Immature natural killer cell (primary cell): ENCODE measurements around the gene PCBP3. TPM values are rescaled to one million over a fixed set of nuclear protein-coding genes. Genes with fewer than 3 reads are reported as not detected.
"Not testable (repeated sequence)": the region's sequence is repeated elsewhere in the genome, so short reads cannot be mapped to it uniquely, and the experiment has no call there.

Experiments used
- DNase-seq, 3 donors: peaks; one replicate each; pipeline ENCODE4 v3.0.0; 2022; ENCODE audit warnings: mixed read lengths in 1 of 3
- H3K27ac Mint-ChIP-seq, 6 donors: one replicate each; pipeline ENCODE4 v1.8.0; 2020; ENCODE audit warnings: mixed read lengths in 6 of 6, mild to moderate bottlenecking in 5 of 6, inconsistent platforms in 4 of 6, moderate library complexity in 3 of 6
- H3K27me3 Mint-ChIP-seq, 3 donors: one replicate each; pipeline ENCODE4 v1.8.0; 2020 to 2021; ENCODE audit warnings: low read depth in 3 of 3, mild to moderate bottlenecking in 3 of 3, mixed read lengths in 3 of 3, moderate library complexity in 3 of 3, inconsistent platforms in 1 of 3
- H3K36me3 Mint-ChIP-seq, 3 donors: one replicate each; pipeline ENCODE4 v1.8.0; 2020; ENCODE audit warnings: mixed read lengths in 3 of 3, inconsistent platforms in 2 of 3, mild to moderate bottlenecking in 2 of 3
- H3K4me1 Mint-ChIP-seq, 2 donors: one replicate each; pipeline ENCODE4 v1.8.0; 2020; ENCODE audit warnings: inconsistent platforms in 2 of 2, mild to moderate bottlenecking in 2 of 2, mixed read lengths in 2 of 2, moderate library complexity in 1 of 2
- H3K4me3 Mint-ChIP-seq, 5 donors: one replicate each; pipeline ENCODE4 v1.8.0; 2020; ENCODE audit warnings: mild to moderate bottlenecking in 5 of 5, mixed read lengths in 5 of 5, inconsistent platforms in 3 of 5, moderate library complexity in 3 of 5
- H3K9me3 Mint-ChIP-seq, 6 donors: one replicate each; pipeline ENCODE4 v1.8.0; 2020; ENCODE audit warnings: mild to moderate bottlenecking in 6 of 6, mixed read lengths in 6 of 6, inconsistent platforms in 4 of 6, moderate library complexity in 3 of 6
- polyA plus RNA-seq, 3 donors: library from polyadenylated mRNA; unstranded; fragments of 300-500 nt; fragmentation: Illumina TruSeq; gene quantifications; one replicate each; pipeline ENCODE4 v1.2.3, GENCODE V29; 2021

The PCBP3 gene
- polyA plus RNA-seq, 3 donors from 2014 or later: 0.27 to 0.71 TPM; not detected in 1

GRCh38 chr21:45943630-45944540, 300.4 kb downstream of the PCBP3 start:
- Mint-ChIP-seq H3K27me3 (no peaks in the 10 kb centered on the region), H3K4me3 (no peak overlapping the region), H3K9me3 (no peaks in the 10 kb centered on the region), H3K36me3 (no peaks in the 10 kb centered on the region), H3K27ac (no peak overlapping the region), H3K4me1 (no peaks in the 10 kb centered on the region)
- no peak for DNase-seq

GRCh38 chr21:45944601-45945000, 301.1 kb downstream of the PCBP3 start:
- Mint-ChIP-seq H3K4me1 (no peaks in the 10 kb centered on the region), H3K4me3 (no peak overlapping the region), H3K9me3 (no peaks in the 10 kb centered on the region), H3K27ac (no peak overlapping the region), H3K27me3 (no peaks in the 10 kb centered on the region), H3K36me3 (no peaks in the 10 kb centered on the region)
- no peak for DNase-seq

- Mint-ChIP-seq H3K4me1 (no peaks in the 10 kb centered on the region), H3K27me3 (no peaks in the 10 kb centered on the region), H3K36me3 (no peaks in the 10 kb centered on the region), H3K4me3 (no peak overlapping the region), H3K27ac (no peak overlapping the region), H3K9me3 (no peaks in the 10 kb centered on the region)
- no peak for DNase-seq
These were observed 301.7 kb downstream of the PCBP3 start for GRCh38 chr21:45945066-45945867.

GRCh38 chr21:45945868-45946210, 302.3 kb downstream of the PCBP3 start:
- no peak overlapping the region for H3K27ac Mint-ChIP-seq
- peaks cover 0 to under 1% (median 0%) of the 10 kb centered on the region in 3 donors for H3K27me3 Mint-ChIP-seq

GRCh38 chr21:45947296-45947695, 303.8 kb downstream of the PCBP3 start:
- no peaks in the 10 kb centered on the region for H3K4me1 Mint-ChIP-seq
- peaks cover 0 to 2% (median 2%) of the 10 kb centered on the region in 3 donors for H3K27me3 Mint-ChIP-seq
- DNase-seq: no peak
- no peak overlapping the region for H3K4me3 Mint-ChIP-seq
- no peak overlapping the region for H3K27ac Mint-ChIP-seq
- H3K9me3 Mint-ChIP-seq: no peaks in the 10 kb centered on the region
- no peaks in the 10 kb centered on the region for H3K36me3 Mint-ChIP-seq

More at GRCh38 chr21:45945868-45946210, 302.3 kb downstream of the PCBP3 start:
- no peak overlapping the region for H3K4me3 Mint-ChIP-seq
- no peak for DNase-seq
- no peaks in the 10 kb centered on the region for H3K9me3 Mint-ChIP-seq
- no peaks in the 10 kb centered on the region for H3K4me1 Mint-ChIP-seq
- no peaks in the 10 kb centered on the region for H3K36me3 Mint-ChIP-seq

- Mint-ChIP-seq H3K4me3 (no peak overlapping the region), H3K36me3 (no peaks in the 10 kb centered on the region), H3K27me3 (peaks cover 0 to 2% (median 2%) of the 10 kb centered on the region in 3 donors), H3K9me3 (no peaks in the 10 kb centered on the region), H3K4me1 (no peaks in the 10 kb centered on the region), H3K27ac (no peak overlapping the region)
- DNase-seq: no peak
These were observed 304.3 kb downstream of the PCBP3 start for GRCh38 chr21:45947716-45948255.

GRCh38 chr21:45948576-45949141, 305.1 kb downstream of the PCBP3 start:
- Mint-ChIP-seq H3K9me3 (peaks cover 0 to 3% (median 0%) of the 10 kb centered on the region in 6 donors), H3K27ac (no peak overlapping the region), H3K4me3 (no peak overlapping the region)

GRCh38 chr21:45949928-45950739, 306.6 kb downstream of the PCBP3 start:
- peaks cover 0 to 2% (median 2%) of the 10 kb centered on the region in 3 donors for H3K27me3 Mint-ChIP-seq
- H3K4me1 Mint-ChIP-seq: no peaks in the 10 kb centered on the region
- DNase-seq: no peak
- H3K36me3 Mint-ChIP-seq: no peaks in the 10 kb centered on the region
- no peak overlapping the region for H3K27ac Mint-ChIP-seq
- H3K9me3 Mint-ChIP-seq: peaks cover 0 to 3% (median 0%) of the 10 kb centered on the region in 6 donors
- H3K4me3 Mint-ChIP-seq: no peak overlapping the region

More at GRCh38 chr21:45948576-45949141, 305.1 kb downstream of the PCBP3 start:
- Mint-ChIP-seq H3K4me1 (no peaks in the 10 kb centered on the region), H3K27me3 (peaks cover 0 to 2% (median 2%) of the 10 kb centered on the region in 3 donors), H3K36me3 (no peaks in the 10 kb centered on the region)
- DNase-seq: no peak

GRCh38 chr21:45950740-45951515, 307.4 kb downstream of the PCBP3 start:
- Mint-ChIP-seq H3K27ac (no peak overlapping the region), H3K9me3 (peaks cover 0 to 3% (median 0%) of the 10 kb centered on the region in 6 donors), H3K36me3 (no peaks in the 10 kb centered on the region), H3K27me3 (peaks cover 0 to 2% (median 2%) of the 10 kb centered on the region in 3 donors), H3K4me3 (no peak overlapping the region), H3K4me1 (no peaks in the 10 kb centered on the region)
- no peak for DNase-seq

GRCh38 chr21:45951676-45952075, 308.2 kb downstream of the PCBP3 start:
- no peak overlapping the region for H3K27ac Mint-ChIP-seq
- no peak for DNase-seq
- peaks cover 1 to 4% (median 2%) of the 10 kb centered on the region in 3 donors for H3K27me3 Mint-ChIP-seq
- no peak overlapping the region for H3K4me3 Mint-ChIP-seq
- peaks cover 0 to 5% (median 0%) of the 10 kb centered on the region in 6 donors for H3K9me3 Mint-ChIP-seq
- H3K36me3 Mint-ChIP-seq: no peaks in the 10 kb centered on the region
- no peaks in the 10 kb centered on the region for H3K4me1 Mint-ChIP-seq

GRCh38 chr21:45952527-45952926, 309.0 kb downstream of the PCBP3 start:
- H3K4me1 Mint-ChIP-seq, H3K27ac Mint-ChIP-seq, H3K27me3 Mint-ChIP-seq, H3K36me3 Mint-ChIP-seq, H3K9me3 Mint-ChIP-seq, H3K4me3 Mint-ChIP-seq, DNase-seq: not testable (repeated sequence)

- Mint-ChIP-seq H3K4me1 (no peaks in the 10 kb centered on the region), H3K27me3 (peaks cover 1 to 5% (median 4%) of the 10 kb centered on the region in 3 donors), H3K27ac (no peak overlapping the region), H3K36me3 (no peaks in the 10 kb centered on the region), H3K4me3 (no peak overlapping the region), H3K9me3 (peaks cover 0 to 5% (median 0%) of the 10 kb centered on the region in 6 donors)
- no peak for DNase-seq
These were observed 309.4 kb downstream of the PCBP3 start for GRCh38 chr21:45952974-45953373.
